ENCODE measurements around the gene ATXN1L.
"Not testable (repeated sequence)": the region's sequence is repeated elsewhere in the genome, so short reads cannot be mapped to it uniquely, and the experiment has no call there.

The ATXN1L gene

GRCh38 chr16:71853413-71853812, 7.6 kb downstream of the ATXN1L start:
- DNase-seq: no peak

GRCh38 chr16:71854369-71854948, 8.7 kb downstream of the ATXN1L start:
- no peak for DNase-seq

- DNase-seq: no peak
Observed at GRCh38 chr16:71855937-71856662, 10.3 kb downstream of the ATXN1L start.

GRCh38 chr16:71859762-71860521, 14.2 kb downstream of the ATXN1L start:
- DNase-seq: no peak

GRCh38 chr16:71863995-71864394, 18.2 kb downstream of the ATXN1L start:
- no peak for DNase-seq

GRCh38 chr16:71865173-71865863, 19.5 kb downstream of the ATXN1L start:
- DNase-seq: no peak

GRCh38 chr16:71867175-71867574, 21.4 kb downstream of the ATXN1L start:
- not testable (repeated sequence) for DNase-seq

- DNase-seq: no peak
Observed at GRCh38 chr16:71867939-71868338, 22.2 kb downstream of the ATXN1L start.

GRCh38 chr16:71869089-71869488, 23.3 kb downstream of the ATXN1L start:
- DNase-seq: no peak

GRCh38 chr16:71870818-71871217, 25.0 kb downstream of the ATXN1L start:
- DNase-seq: no peak

- no peak for DNase-seq
Observed at GRCh38 chr16:71873199-71873598, 27.4 kb downstream of the ATXN1L start.

- DNase-seq: no peak
Observed at GRCh38 chr16:71878911-71879310, 33.1 kb downstream of the ATXN1L start.

GRCh38 chr16:71880176-71880575, 34.4 kb downstream of the ATXN1L start:
- DNase-seq: no peak

- DNase-seq: peak; percentile 53
Observed at GRCh38 chr16:71882505-71883167, 36.9 kb downstream of the ATXN1L start.

GRCh38 chr16:71883168-71883848, 37.5 kb downstream of the ATXN1L start:
- DNase-seq: peak; percentile 67

GRCh38 chr16:71883849-71884638, 38.3 kb downstream of the ATXN1L start, which contains the start of gene ZNF821:
TSS of gene ZNF821 (minus strand) at chr16:71884182. CDS start at chr16:71879946, 4,236 bp downstream.
- DNase-seq: peak; percentile 79

GRCh38 chr16:71885261-71885650, 39.5 kb downstream of the ATXN1L start:
- no peak for DNase-seq

- no peak for DNase-seq
Observed at GRCh38 chr16:71889147-71889546, 43.4 kb downstream of the ATXN1L start.

- DNase-seq: no peak
Observed at GRCh38 chr16:71893888-71894228, 48.1 kb downstream of the ATXN1L start.

- peak; percentile 58 for DNase-seq
Observed at GRCh38 chr16:71894229-71894920, 48.6 kb downstream of the ATXN1L start.

Data from activated T-cell treated with anti-CD3 and anti-CD28 coated beads, Interleukin-2, amount 50 U/mL, for 1 hour (primary cell).